ENCODE data around the gene ABHD17A. TPM values are rescaled to one million over a fixed set of nuclear protein-coding genes. Genes with fewer than 3 reads are reported as not detected.

Gene ABHD17A
- total and polyA plus RNA-seq, 2 of the 8 experiments (the other 6 are each of a cell fraction or from before 2014, with no cell fraction given), result 41.2 to 87.4 TPM

DNA sequence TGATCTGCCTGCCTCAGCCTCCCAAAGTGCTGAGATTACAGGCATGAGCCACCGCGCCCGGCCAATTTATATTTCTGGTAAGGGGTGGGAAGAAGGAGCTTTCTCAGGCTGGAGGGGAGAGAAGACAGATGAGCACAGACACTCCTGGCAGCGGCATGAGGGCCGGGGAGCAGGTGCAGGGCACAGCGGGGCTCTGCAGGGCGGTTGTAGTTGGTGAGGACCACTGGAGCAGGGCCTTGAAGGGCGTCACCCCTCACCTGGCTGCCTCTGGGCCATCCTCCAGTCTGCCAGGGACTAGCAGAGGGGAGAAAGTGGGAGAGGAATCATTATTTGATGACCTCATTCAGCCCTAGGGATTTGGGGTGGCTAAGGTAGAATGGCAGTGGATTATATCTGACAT lies 47.1 kb upstream of the ABHD17A start:
- H4K91ac ChIP-seq (replicated peaks; ENCODE audit: insufficient read length, low read length), result no peak overlapping the region
- no peak overlapping the region for H3K4me2 ChIP-seq (ENCODE audit: insufficient read depth in 1 of 2, low read depth in 2 of 2, low read length in 2 of 2)
- peaks cover 6% of the 10 kb centered on the region; the same call in 1 of the 2 replicates for H3K23me2 ChIP-seq (ENCODE audit: low read depth, low read length)
- no peak overlapping the region for H2BK15ac ChIP-seq (ENCODE audit: low read length)
- H3K18ac ChIP-seq (ENCODE audit: extremely low read depth, low read length), result no peak overlapping the region
- no peak overlapping the region for H2AFZ ChIP-seq (ENCODE audit: low read length)
- no peaks in the 10 kb centered on the region; a peak in 1 of 7 replicates for H3K27me3 ChIP-seq (replicated peaks in 1 of 4; ENCODE audit: control insufficient read depth in 3 of 4, extremely low read depth in 1 of 4, insufficient read depth in 3 of 4, low read length in 3 of 4)
- H4K20me1 ChIP-seq (replicated peaks in 1 of 2; ENCODE audit: control insufficient read depth in 1 of 2, insufficient read depth in 2 of 2, low read length in 2 of 2), result no peaks in the 10 kb centered on the region
- H4K5ac ChIP-seq (ENCODE audit: insufficient read length, low read depth, low read length), result no peak overlapping the region
- H3K79me2 ChIP-seq (ENCODE audit: control insufficient read depth in 1 of 2, insufficient read depth in 2 of 2, low read length in 2 of 2), result no peaks in the 10 kb centered on the region
- no peak overlapping the region for H2BK12ac ChIP-seq (ENCODE audit: low read depth, low read length)
- FAIRE-seq (no peak), DNase-seq (ENCODE audit: low read depth in 1 of 2, low spot score in 2 of 2) (no peak)
- WGBS, 2 experiments (ENCODE audit: extremely low coverage in 1 of 2, insufficient coverage in 1 of 2, insufficient read length in 1 of 2, insufficient replicate concordance in 2 of 2, low coverage in 1 of 2, low lambda C conversion rate in 2 of 2, missing lambda C conversion rate in 1 of 2), result 82% methylated on average over 8 of the region's 8 CpGs; no CpG with 5 or more reads in 1 of the 2 experiments
- peaks cover 3 to 9% of the 10 kb centered on the region in 2 experiments; a peak in 2 of 4 replicates for H3K9me3 ChIP-seq (ENCODE audit: insufficient read depth in 2 of 2, low read depth in 1 of 2, low read length in 1 of 2)
- H3K4me3 ChIP-seq (ENCODE audit: extremely low read depth in 1 of 4, insufficient read depth in 2 of 4, low read depth in 3 of 4, low read length in 4 of 4), result no peak overlapping the region
- no peak overlapping the region for H3K23ac ChIP-seq (ENCODE audit: insufficient read length)
- no peak overlapping the region for H3K27ac ChIP-seq (ENCODE audit: low read depth, low read length)
- no peak overlapping the region for H3K9ac ChIP-seq (replicated peaks in 1 of 4; ENCODE audit: extremely low read depth in 1 of 4, low read depth in 3 of 4, low read length in 3 of 4)
- no peak overlapping the region for H2AK5ac ChIP-seq (ENCODE audit: low read depth, low read length)
- no peak overlapping the region for H3K4ac ChIP-seq (replicated peaks; ENCODE audit: insufficient read length, low read depth, low read length)
- H2BK5ac ChIP-seq (ENCODE audit: low read depth, low read length), result no peak overlapping the region
- CTCF ChIA-PET (ENCODE audit: partially characterized antibody), result interaction anchor here (0.7 to 3.0 kb wide), 8 partner anchors 9 to 329 kb away, joined by 3 to 16 read pairs (median 4); no protein-coding TSS in a partner anchor
- no peak for TF ChIP-seq CTBP2 (IDR thresholded peaks at IDR 0.05; ENCODE audit: borderline replicate concordance, insufficient read depth, insufficient read length, low read length)
- no peak for TF ChIP-seq EGR1 (IDR thresholded peaks at IDR 0.05; ENCODE audit: borderline replicate concordance, low read depth, low read length)
- TF ChIP-seq SP2 (IDR thresholded peaks at IDR 0.05; ENCODE audit: low read length), result no peak
- no peaks in the 10 kb centered on the region for H3K36me3 ChIP-seq (ENCODE audit: control insufficient read depth in 2 of 4, insufficient read depth in 4 of 4, low read length in 3 of 4)
- no peaks in the 10 kb centered on the region for H3K79me1 ChIP-seq (ENCODE audit: low read depth, low read length)
- no peak overlapping the region for H2BK120ac ChIP-seq (replicated peaks; ENCODE audit: low read depth, low read length)
- H3K14ac ChIP-seq (ENCODE audit: insufficient read length), result no peak overlapping the region
- no peak overlapping the region for H4K8ac ChIP-seq (ENCODE audit: extremely low read depth, insufficient read depth, low read length)
- POLR2A ChIA-PET (ENCODE audit: partially characterized antibody), result interaction anchor here (0.6 to 1.1 kb wide), 2 partner anchors 16 to 27 kb away, joined by 3 read pairs; partner anchors contain the start of genes ADAT3 and SCAMP4
- H2BK20ac ChIP-seq (ENCODE audit: low read length), result no peak overlapping the region
- no peak overlapping the region for H3K56ac ChIP-seq (replicated peaks; ENCODE audit: insufficient read length, low read depth, low read length)
- H3K4me1 ChIP-seq (replicated peaks in 1 of 4; ENCODE audit: control insufficient read depth in 3 of 4, insufficient read depth in 4 of 4, low read length in 3 of 4), result peaks cover 0 to 6% (median 4%) of the 10 kb centered on the region in 4 experiments; a peak in 4 of 7 replicates
